Panc1 (cell line): ENCODE measurements around the gene CCDC69. TPM values are rescaled to one million over a fixed set of nuclear protein-coding genes. Genes with fewer than 3 reads are reported as not detected.

ENCODE experiments used
- ATAC-seq: fragments of 200-7000 bp; cut with Tn5 transposase; 2 replicates; pipeline ENCODE4 v1.9.1; 2020; ENCODE audit warnings: mild to moderate bottlenecking, moderate library complexity
- BruUV-seq: library from RNA; stranded (reverse); fragments of 400-500 nt; replicated peaks from 2 replicates; lab custom pipeline; 2021; lab: Mats Ljungman, UMichigan
- CTCF ChIA-PET: fragments of 300-600 bp; sonication (Branson Sonifier 250); formaldehyde crosslinking; loops from one replicate; lab custom pipeline; 2022; ENCODE audit warnings: antibody characterized with exemption; lab: Charles Lee
- POLR2A ChIA-PET: fragments of 300-600 bp; sonication (Branson Sonifier 250); formaldehyde crosslinking; loops from one replicate; lab custom pipeline; 2022; ENCODE audit warnings: antibody characterized with exemption; lab: Charles Lee
- DNase-seq: peaks from one replicate; pipeline ENCODE4 v3.0.0-alpha.2; 2010; ENCODE audit warnings: low read depth, low spot score
- H3K27ac ChIP-seq: 2 replicates; pipeline ENCODE4 v1.5.1; 2011; ENCODE audit warnings: mild to moderate bottlenecking, low read length, inconsistent platforms
- H3K27me3 ChIP-seq: fragments of 200-500 bp; sonication (Bioruptor generic); 2 replicates; pipeline ENCODE4 v1.6.0; 2014; ENCODE audit warnings: low read length, inconsistent platforms; ENCODE audit not compliant: control insufficient read depth, insufficient read depth
- H3K36me3 ChIP-seq: fragments of 200-500 bp; sonication (Bioruptor generic); 2 replicates; pipeline ENCODE4 v1.5.1; 2014; ENCODE audit warnings: inconsistent platforms, mild to moderate bottlenecking, low read length, moderate library complexity; ENCODE audit not compliant: control insufficient read depth, insufficient read depth
- H3K4me1 ChIP-seq: 2 replicates; pipeline ENCODE4 v1.5.1; 2011; ENCODE audit warnings: inconsistent platforms, mild to moderate bottlenecking, low read length, moderate library complexity; ENCODE audit not compliant: control insufficient read depth, insufficient read depth
- H3K4me3 ChIP-seq, 2 experiments: 2 replicates each; pipeline ENCODE4 v1.5.1; 2011 to 2012; ENCODE audit warnings: low read depth in 2 of 2, low read length in 2 of 2, mild to moderate bottlenecking in 2 of 2, inconsistent platforms in 1 of 2, moderate library complexity in 1 of 2
- H3K9me3 ChIP-seq: fragments of 200-500 bp; sonication (Bioruptor generic); 2 replicates; pipeline ENCODE4 v1.5.1; 2014; ENCODE audit warnings: low read depth, mild to moderate bottlenecking, inconsistent platforms, low read length, moderate library complexity; ENCODE audit not compliant: control insufficient read depth, insufficient read depth
- CTCF ChIP-seq: fragments of 450-650 bp; IDR thresholded peaks from 2 replicates; pipeline ENCODE4 v1.5.1; 2017; ENCODE audit warnings: mild to moderate bottlenecking
- POLR2AphosphoS5 ChIP-seq: IDR thresholded peaks from 2 replicates; pipeline ENCODE4 v1.6.1; 2012; ENCODE audit warnings: mild to moderate bottlenecking, low read depth, low read length, moderate library complexity
- REST ChIP-seq, 2 experiments: IDR thresholded peaks; 2 replicates each; pipeline ENCODE4 v1.6.1; 2011 to 2012; ENCODE audit warnings: low read depth in 2 of 2, control low read depth in 1 of 2, low read length in 1 of 2, mild to moderate bottlenecking in 1 of 2, moderate library complexity in 1 of 2; ENCODE audit not compliant: insufficient read depth in 1 of 2
- SIN3A ChIP-seq: IDR thresholded peaks from 2 replicates; pipeline ENCODE4 v1.6.1; 2012; ENCODE audit warnings: low read depth, mild to moderate bottlenecking, low read length, moderate library complexity, borderline replicate concordance; ENCODE audit not compliant: insufficient read depth
- TCF7L2 ChIP-seq: IDR thresholded peaks from 2 replicates; pipeline ENCODE4 v1.6.1; 2011; ENCODE audit warnings: mild to moderate bottlenecking, low read depth, low read length, inconsistent platforms
- in situ Hi-C: cut with HindIII; loops from 2 replicates; pipeline ENCODE4 v1.10.0; 2016; ENCODE audit warnings: low sequenced_read_pairs, low pct_unique_long_range_greater_than_20kb
- intact Hi-C: fragments of 100-400 bp; cut with micrococcal nuclease; formaldehyde crosslinking; loops from one replicate; pipeline ENCODE4 v1.10.0; 2022; ENCODE audit not compliant: unreplicated experiment
- total RNA-seq: library from RNA; stranded (reverse); gene quantifications from one replicate; pipeline ENCODE4 v1.2.1, GENCODE V29; 2021; ENCODE audit not compliant: unreplicated experiment

CCDC69 gene
- total RNA-seq, 1 experiment from 2014 or later: 2.1 TPM

- intact Hi-C loops: no loop called here
- H3K4me3 ChIP-seq: no peak overlapping the region
- DNase-seq (no peak), ATAC-seq (no peak)
- no peaks in the 10 kb centered on the region for H3K27me3 ChIP-seq
- ChIA-PET CTCF (no interaction called here), POLR2A (no interaction called here)
- peaks cover 7% of the 10 kb centered on the region for H3K9me3 ChIP-seq
- no peaks in the 10 kb centered on the region for H3K4me1 ChIP-seq
- no peak for TF ChIP-seq POLR2AphosphoS5
- in situ Hi-C loops: no loop called here
- H3K27ac ChIP-seq: no peak overlapping the region
- no TSS peak for BruUV-seq
- no peaks in the 10 kb centered on the region for H3K36me3 ChIP-seq
Measured at GRCh38 chr5:151184316-151185042, 39.4 kb downstream of the CCDC69 start.

GRCh38 chr5:151183456-151184245 is 40.2 kb downstream of the CCDC69 start:
- BruUV-seq: no TSS peak
- ATAC-seq: peak; percentile 41; the same call in 1 of the 2 replicates
- DNase-seq: no peak
- no peak for TF ChIP-seq CTCF
- no peak for TF ChIP-seq TCF7L2
- TF ChIP-seq REST (IDR thresholded peaks at IDR 0.05; ENCODE audit: insufficient read depth in 1 of 2, low read depth in 2 of 2, low read length in 1 of 2): no peak
- TF ChIP-seq POLR2AphosphoS5: no peak
- TF ChIP-seq SIN3A: no peak
- intact Hi-C loops (no loop called here), in situ Hi-C loops (no loop called here)
- ChIA-PET POLR2A (no interaction called here), CTCF (no interaction called here)
- no peaks in the 10 kb centered on the region for H3K9me3 ChIP-seq
- no peak overlapping the region for H3K27ac ChIP-seq
- H3K27me3 ChIP-seq: no peaks in the 10 kb centered on the region
- H3K4me3 ChIP-seq: no peak overlapping the region
- H3K36me3 ChIP-seq: no peaks in the 10 kb centered on the region
- H3K4me1 ChIP-seq: no peaks in the 10 kb centered on the region

- CTCF ChIA-PET: no interaction called here
Measured at GRCh38 chr5:151182976-151183375, 40.9 kb downstream of the CCDC69 start.

More at GRCh38 chr5:151182976-151183375, 40.9 kb downstream of the CCDC69 start:
- H3K4me3 ChIP-seq: no peak overlapping the region
- no peak for DNase-seq
- POLR2A ChIA-PET: no interaction called here
- H3K27me3 ChIP-seq: no peaks in the 10 kb centered on the region
- intact Hi-C loops (no loop called here), in situ Hi-C loops (no loop called here)
- BruUV-seq: no TSS peak
- no peaks in the 10 kb centered on the region for H3K4me1 ChIP-seq
- no peaks in the 10 kb centered on the region for H3K36me3 ChIP-seq
- TF ChIP-seq TCF7L2 (no peak), POLR2AphosphoS5 (no peak)
- no peak for ATAC-seq
- no peaks in the 10 kb centered on the region for H3K9me3 ChIP-seq
- H3K27ac ChIP-seq: no peak overlapping the region
